ENCODE results near the gene HECTD1. TPM values are rescaled to one million over a fixed set of nuclear protein-coding genes. Genes with fewer than 3 reads are reported as not detected.
A peak's percentile ranks its signal among the peaks of the same experiment; 100 is the strongest.

The HECTD1 gene
- total and polyA plus RNA-seq, 9 of the 15 experiments (the other 6 are each of a cell fraction or from before 2014, with no cell fraction given) = 27.9 to 111 (median 78.1) TPM

GRCh38 chr14:31205681-31206535, 1.7 kb downstream of the HECTD1 start (continued):
- TF ChIP-seq, protein P1, sequence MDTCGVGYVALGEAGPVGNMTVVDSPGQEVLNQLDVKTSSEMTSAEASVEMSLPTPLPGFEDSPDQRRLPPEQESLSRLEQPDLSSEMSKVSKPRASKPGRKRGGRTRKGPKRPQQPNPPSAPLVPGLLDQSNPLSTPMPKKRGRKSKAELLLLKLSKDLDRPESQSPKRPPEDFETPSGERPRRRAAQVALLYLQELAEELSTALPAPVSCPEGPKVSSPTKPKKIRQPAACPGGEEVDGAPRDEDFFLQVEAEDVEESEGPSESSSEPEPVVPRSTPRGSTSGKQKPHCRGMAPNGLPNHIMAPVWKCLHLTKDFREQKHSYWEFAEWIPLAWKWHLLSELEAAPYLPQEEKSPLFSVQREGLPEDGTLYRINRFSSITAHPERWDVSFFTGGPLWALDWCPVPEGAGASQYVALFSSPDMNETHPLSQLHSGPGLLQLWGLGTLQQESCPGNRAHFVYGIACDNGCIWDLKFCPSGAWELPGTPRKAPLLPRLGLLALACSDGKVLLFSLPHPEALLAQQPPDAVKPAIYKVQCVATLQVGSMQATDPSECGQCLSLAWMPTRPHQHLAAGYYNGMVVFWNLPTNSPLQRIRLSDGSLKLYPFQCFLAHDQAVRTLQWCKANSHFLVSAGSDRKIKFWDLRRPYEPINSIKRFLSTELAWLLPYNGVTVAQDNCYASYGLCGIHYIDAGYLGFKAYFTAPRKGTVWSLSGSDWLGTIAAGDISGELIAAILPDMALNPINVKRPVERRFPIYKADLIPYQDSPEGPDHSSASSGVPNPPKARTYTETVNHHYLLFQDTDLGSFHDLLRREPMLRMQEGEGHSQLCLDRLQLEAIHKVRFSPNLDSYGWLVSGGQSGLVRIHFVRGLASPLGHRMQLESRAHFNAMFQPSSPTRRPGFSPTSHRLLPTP (IDR thresholded peaks at IDR 0.05; ENCODE audit: borderline replicate concordance, extremely low read depth, insufficient read length) = no peak
- TF ChIP-seq ZKSCAN1 (IDR thresholded peaks at IDR 0.05; ENCODE audit: low read depth, low read length) (no peak), BRCA1 (IDR thresholded peaks at IDR 0.05) (no peak), BRCA1 (CRISPR knock-in tag; IDR thresholded peaks at IDR 0.05) (no peak), ZNF175 (CRISPR knock-in tag; IDR thresholded peaks at IDR 0.05; ENCODE audit: low read depth) (no peak), TAF7 (tag; IDR thresholded peaks at IDR 0.05) (no peak), TAL1 (IDR thresholded peaks at IDR 0.05) (peak; percentile 37; the same call in 1 of the 2 replicates), RNF219 (CRISPR knock-in tag; IDR thresholded peaks at IDR 0.05) (no peak), CBFA2T3 (IDR thresholded peaks at IDR 0.05) (0 out of 2 replicates have a peak, but pooled peaks have one; percentile 36), ZNF316 (IDR thresholded peaks at IDR 0.05) (peak; percentile 91), ZBTB8A (IDR thresholded peaks at IDR 0.05; ENCODE audit: partially characterized antibody) (no peak), UBTF (IDR thresholded peaks at IDR 0.05; ENCODE audit: borderline replicate concordance in 1 of 2, low read depth in 2 of 2, low read length in 2 of 2) (0 out of 4 replicates have a peak, but pooled peaks of 1 of the 2 experiments have one; percentile 33), MEF2D (tag; conservative IDR thresholded peaks at IDR 0.05; ENCODE audit: low read depth) (no peak), STAT5A (IDR thresholded peaks at IDR 0.05; ENCODE audit: borderline replicate concordance, low read length) (peak; percentile 19; the same call in 1 of the 2 replicates), ZNF143 (CRISPR knock-in tag; IDR thresholded peaks at IDR 0.05) (no peak), GATA2 (CRISPR knock-in tag; IDR thresholded peaks at IDR 0.05) (0 out of 2 replicates have a peak, but pooled peaks have one; percentile 24), CREM (IDR thresholded peaks at IDR 0.05; ENCODE audit: low read depth) (0 out of 2 replicates have a peak, but pooled peaks have one; percentile 16)
- TF ChIP-seq, protein P2, sequence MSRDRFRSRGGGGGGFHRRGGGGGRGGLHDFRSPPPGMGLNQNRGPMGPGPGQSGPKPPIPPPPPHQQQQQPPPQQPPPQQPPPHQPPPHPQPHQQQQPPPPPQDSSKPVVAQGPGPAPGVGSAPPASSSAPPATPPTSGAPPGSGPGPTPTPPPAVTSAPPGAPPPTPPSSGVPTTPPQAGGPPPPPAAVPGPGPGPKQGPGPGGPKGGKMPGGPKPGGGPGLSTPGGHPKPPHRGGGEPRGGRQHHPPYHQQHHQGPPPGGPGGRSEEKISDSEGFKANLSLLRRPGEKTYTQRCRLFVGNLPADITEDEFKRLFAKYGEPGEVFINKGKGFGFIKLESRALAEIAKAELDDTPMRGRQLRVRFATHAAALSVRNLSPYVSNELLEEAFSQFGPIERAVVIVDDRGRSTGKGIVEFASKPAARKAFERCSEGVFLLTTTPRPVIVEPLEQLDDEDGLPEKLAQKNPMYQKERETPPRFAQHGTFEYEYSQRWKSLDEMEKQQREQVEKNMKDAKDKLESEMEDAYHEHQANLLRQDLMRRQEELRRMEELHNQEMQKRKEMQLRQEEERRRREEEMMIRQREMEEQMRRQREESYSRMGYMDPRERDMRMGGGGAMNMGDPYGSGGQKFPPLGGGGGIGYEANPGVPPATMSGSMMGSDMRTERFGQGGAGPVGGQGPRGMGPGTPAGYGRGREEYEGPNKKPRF (IDR thresholded peaks at IDR 0.05; ENCODE audit: low read depth, low read length) = no peak

Data from K562 (cell line).